HG03521 (cell line): ENCODE measurements around the gene VOPP1.

Source experiments
- ATAC-seq: cut with Tn5 transposase; IDR thresholded peaks from one replicate; pipeline ENCODE4 v1.9.1; 2021; ENCODE audit warnings: mild to moderate bottlenecking, moderate library complexity; ENCODE audit not compliant: unreplicated experiment

VOPP1 gene

GRCh38 chr7:55438757-55439525, 133.4 kb downstream of the VOPP1 start:
- ATAC-seq: no peak

DNA sequence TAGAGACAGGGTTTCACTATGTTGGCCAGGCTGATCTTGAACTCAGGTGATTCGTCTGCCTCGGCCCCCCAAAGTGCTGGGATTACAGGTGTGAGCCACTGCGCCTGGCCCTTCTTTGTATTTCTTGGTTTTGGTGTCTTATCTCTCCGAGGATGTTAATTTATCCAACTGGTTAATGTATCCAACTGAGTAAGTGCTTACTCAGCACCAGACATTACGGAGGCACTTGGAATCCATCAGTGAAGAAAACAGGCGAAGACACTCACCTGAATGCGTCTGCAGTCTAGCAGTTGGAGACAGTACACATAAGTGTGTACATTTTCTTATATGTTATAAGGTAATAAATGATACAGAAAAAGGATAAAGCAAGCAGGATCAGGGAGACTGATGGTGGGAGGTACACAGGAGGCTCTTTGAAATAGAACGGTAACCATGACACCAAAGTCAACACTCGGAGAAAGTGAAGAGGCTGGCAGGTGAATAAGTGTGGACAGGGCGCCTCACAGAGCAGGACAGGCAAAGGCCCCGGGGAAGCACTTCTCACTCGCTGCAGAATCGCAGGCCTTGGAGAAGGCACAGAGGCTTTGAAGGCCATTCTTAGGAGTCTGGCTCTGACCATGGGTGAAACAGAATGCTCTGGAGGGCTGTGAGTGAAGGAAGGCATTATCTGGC, 134.1 kb downstream of the VOPP1 start:
- ATAC-seq: no peak

DNA sequence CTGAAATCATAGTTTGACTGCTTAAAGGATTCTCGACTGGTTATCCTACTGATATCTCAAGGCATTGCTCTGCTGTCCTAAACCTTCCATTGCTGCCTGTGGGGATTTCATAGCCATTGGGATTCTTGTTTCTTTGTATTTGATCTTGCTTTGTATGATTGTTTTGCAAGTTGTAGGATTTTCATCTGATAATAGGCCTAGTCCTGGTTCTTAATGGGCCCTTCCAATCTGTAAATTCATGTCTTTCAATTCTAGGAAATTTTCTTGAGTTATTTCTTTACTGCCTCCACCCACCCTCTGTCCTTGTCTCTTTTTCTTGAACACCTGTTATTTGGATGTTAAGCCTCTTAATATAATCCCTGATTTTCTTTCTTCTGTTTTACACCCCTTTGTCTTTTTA, 134.9 kb downstream of the VOPP1 start:
- ATAC-seq: no peak

DNA sequence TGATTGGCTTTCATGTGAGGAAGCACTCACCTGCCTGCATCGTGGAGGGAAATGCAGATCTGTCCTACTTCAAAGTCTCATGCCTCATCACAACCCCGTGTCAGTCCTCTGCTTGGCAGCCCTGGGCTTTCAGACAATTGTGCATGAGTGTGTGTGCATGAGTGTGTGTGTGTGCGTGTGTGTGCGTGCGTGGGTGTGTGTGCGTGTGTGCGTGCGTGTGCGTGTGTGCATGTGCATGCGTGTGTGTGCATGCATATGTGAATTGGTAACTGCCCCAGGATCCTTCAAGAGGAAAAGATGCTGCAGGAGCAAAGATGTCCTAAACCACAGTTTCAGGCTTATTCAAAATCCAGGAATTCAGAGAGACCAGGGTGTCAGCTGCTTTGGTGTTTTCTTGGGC, 135.8 kb downstream of the VOPP1 start:
- no peak for ATAC-seq

GRCh38 chr7:55435466-55435865, 136.8 kb downstream of the VOPP1 start:
- ATAC-seq: no peak

GRCh38 chr7:55432939-55433784, 139.1 kb downstream of the VOPP1 start:
- ATAC-seq: no peak

- ATAC-seq: no peak
Measured at GRCh38 chr7:55432506-55432905, 139.8 kb downstream of the VOPP1 start.

DNA sequence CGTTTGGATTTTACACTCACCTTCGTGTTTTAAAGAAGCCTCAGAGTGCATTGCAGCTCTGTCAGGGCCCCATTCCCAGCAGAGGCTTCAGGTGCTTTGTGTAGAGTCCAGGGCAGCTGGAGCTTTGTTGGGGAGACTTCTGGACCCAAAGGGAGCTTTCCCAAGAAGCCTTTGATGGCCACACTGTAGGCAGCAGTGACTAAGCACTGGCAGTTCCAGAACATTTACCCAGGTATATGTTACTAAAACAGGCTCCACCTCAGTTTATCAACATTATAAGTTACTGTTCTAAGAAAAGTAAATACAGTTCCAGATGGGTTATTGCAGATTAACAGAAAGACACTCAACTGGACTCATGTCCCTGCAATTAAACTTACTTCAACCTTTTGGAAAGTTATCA, 140.4 kb downstream of the VOPP1 start:
- no peak for ATAC-seq

- ATAC-seq: no peak
Measured at GRCh38 chr7:55429835-55430499, 142.3 kb downstream of the VOPP1 start.

DNA sequence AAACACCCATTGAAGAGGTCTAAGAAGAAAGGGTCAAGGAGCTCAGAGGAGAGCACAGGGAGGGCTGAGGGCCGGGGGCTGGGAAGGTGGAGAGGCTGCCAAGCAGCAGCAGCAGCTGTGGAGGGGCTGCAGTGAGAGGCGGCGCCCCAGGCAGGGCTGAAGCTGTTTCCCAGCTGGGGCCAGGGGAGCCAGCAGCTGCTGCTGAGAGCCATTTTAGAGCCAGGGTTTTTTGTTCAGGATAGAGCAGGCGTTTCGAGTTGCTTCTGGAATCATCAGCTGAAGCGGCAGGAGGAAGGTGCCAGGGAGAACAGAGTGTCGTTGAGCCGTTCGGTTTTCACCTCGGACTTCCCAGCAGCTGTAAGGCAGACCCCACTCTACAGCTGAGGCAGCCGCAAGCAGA, 144.5 kb downstream of the VOPP1 start:
- ATAC-seq: no peak

DNA sequence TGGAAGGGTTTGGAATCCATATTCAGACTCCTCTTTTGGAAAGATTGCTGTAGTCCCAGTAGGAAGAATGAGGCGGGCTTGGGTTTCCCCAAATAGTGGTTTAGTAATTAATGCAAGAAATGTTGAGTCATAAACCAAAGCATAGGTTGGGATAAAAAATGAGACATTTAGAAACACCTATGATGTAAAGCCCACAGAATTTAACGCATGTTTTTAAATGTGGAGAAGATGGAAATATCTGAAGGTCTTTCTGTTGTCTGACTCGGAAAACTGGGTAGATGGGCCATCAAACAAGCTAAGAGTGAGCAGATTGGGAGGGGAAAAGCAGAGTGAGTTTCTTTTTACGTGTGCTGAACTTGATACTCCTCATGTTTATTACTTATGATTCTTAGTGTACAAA, 145.0 kb downstream of the VOPP1 start:
- no peak for ATAC-seq

- no peak for ATAC-seq
Measured at GRCh38 chr7:55426676-55427075, 145.6 kb downstream of the VOPP1 start.

DNA sequence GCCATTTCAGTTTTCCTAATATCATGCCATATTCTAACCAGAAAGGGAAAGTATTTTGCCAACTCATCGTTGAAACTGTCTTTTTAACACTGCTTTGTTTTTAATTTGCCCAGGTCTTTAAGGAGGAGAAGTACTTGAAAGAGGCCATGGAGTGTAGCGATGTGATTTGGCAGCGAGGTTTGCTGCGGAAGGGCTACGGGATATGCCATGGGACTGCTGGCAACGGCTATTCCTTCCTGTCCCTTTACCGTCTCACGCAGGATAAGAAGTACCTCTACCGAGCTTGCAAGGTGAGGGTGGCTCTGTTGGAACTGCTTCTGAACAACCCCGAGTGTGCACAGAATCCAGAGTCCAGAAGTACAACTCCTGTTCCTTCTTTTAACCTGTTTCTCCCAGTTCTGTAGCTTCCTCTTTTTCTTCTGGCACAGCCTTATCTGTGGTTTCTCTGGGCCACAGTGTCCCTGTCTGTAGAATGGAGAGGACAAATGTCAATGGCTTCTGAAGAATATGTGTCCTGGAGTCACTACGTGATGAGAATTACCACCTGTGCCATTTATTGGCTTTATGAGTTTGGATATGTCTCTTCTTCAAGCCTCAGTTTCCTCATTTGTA, 147.1 kb downstream of the VOPP1 start:
- ATAC-seq: no peak

DNA sequence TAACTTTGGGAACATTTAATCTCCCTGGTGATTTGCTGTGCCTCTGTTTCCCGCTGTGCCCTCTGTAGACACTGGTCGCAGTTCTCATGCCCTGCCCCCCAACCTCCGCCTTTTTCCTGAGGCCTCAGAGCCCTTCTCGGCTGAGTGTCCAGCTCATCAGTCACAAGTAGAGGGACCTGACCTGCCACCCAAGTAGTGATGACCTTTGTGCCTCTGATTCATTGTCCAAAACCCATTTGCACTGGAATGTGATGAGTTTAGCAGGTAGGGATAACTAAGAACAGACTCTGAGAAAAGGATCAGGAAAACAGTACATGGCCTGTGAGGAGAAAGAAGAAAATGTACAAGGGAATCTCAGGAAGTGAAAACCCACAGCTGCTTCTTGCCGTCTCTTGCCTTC, 148.4 kb downstream of the VOPP1 start:
- no peak for ATAC-seq

DNA sequence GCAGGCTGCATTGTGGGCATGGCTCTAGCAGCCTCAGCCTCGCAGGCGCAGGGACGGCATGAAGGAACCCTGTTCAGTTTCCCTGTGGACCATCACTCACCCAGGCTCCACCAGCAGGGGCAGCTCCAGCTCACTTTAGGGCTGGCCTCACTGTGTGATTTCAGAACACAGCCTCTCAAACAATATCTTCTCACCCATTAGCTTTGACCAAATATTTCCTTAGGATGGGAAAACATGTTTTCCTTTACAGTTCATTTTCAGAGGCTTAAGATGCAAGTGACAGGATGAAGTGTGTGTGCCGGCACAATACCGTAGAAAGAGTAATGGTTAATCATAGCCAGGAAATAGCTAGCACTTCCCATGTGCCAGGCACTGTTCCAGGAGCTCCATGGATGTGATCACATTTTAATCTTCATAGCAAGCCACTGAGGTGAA, 149.0 kb downstream of the VOPP1 start:
- ATAC-seq: no peak
